ENCODE measurements around the gene ADARB2.

Gene ADARB2

DNA sequence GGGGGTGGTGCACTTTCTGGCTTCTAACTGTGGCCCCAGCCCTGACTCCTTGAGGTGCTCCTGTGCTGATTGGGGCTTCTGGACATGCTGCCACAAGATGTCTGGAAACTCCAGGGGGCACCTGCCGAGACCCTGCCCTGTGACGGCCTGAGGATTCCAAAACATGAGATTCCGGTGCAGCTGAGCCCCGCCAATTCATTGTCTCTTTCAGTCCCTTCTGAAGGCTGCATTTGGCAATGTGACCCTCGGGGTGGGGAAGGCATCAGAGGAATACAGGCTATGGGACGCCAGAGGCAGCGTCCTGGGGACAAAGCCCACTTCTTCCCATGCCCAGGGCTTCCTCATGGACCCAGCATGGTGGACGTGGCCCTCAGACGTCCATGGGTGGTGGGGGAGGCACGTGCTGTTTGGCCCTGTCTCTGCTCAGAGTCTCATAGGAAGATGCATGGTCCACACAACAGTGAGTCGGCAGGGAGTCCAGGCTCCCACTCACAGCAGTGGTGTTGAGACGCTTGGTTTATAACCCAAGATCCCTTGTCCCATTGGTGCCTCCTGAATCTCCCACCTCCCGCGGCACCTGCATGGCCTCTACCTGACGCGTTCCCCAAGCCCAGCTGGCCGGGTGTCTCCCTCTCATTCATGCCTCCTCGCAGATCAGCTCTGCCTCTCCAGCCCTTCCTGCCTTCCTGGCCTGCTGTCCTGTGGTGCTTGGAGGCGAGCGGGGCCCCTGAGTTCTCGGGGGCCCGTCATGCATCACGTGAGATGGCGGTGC, 551.2 kb downstream of the ADARB2 start:
- no peak for TF ChIP-seq POU2F2 (IDR thresholded peaks at IDR 0.05; ENCODE audit: low read depth, low read length)
- FAIRE-seq (no peak), DNase-seq (ENCODE audit: insufficient read length, low spot score) (no peak)

GRCh38 chr10:1184541-1185430, 552.5 kb downstream of the ADARB2 start:
- TF ChIP-seq PAX5 (IDR thresholded peaks at IDR 0.05; ENCODE audit: insufficient read depth, low read length, severe bottlenecking) = no peak
- no peak for TF ChIP-seq POLR2A (IDR thresholded peaks at IDR 0.05; ENCODE audit: low read depth, low read length)
- no peak for TF ChIP-seq POLR2AphosphoS5 (IDR thresholded peaks at IDR 0.05; ENCODE audit: low read depth, low read length)
- no peak for TF ChIP-seq POU2F2 (IDR thresholded peaks at IDR 0.05; ENCODE audit: low read depth, low read length)
- no peak for TF ChIP-seq SPI1 (IDR thresholded peaks at IDR 0.05; ENCODE audit: low read depth, low read length)
- TF ChIP-seq TAF1 (IDR thresholded peaks at IDR 0.05; ENCODE audit: low read depth, low read length) = no peak
- FAIRE-seq (no peak), DNase-seq (ENCODE audit: insufficient read length, low spot score) (no peak)

DNA sequence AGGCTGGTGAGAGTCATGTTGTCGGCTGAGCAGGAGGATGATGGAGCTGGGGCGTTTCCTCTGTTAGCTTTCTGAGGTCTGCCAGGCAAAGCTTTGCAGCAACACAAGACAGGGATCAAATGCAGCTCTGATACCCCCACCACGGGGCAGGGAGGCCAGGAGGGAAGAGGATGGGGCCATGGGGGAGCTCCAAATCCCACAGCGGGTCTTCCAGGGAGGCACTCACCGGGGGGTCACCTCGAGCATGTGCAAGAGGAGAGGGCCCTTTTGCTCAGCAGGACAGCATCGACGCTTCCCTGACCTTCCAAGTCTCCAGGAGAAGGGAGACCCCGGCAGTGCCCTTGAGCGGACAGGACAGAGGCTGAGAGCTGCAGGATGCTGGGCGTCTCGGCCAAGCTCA, 553.6 kb downstream of the ADARB2 start:
- FAIRE-seq (no peak), DNase-seq (ENCODE audit: insufficient read length, low spot score) (no peak)
- TF ChIP-seq PAX5 (IDR thresholded peaks at IDR 0.05; ENCODE audit: insufficient read depth, low read length, severe bottlenecking) (no peak), TAF1 (IDR thresholded peaks at IDR 0.05; ENCODE audit: low read depth, low read length) (no peak), SPI1 (IDR thresholded peaks at IDR 0.05; ENCODE audit: low read depth, low read length) (no peak), POLR2AphosphoS5 (IDR thresholded peaks at IDR 0.05; ENCODE audit: low read depth, low read length) (no peak), POLR2A (IDR thresholded peaks at IDR 0.05; ENCODE audit: low read depth, low read length) (no peak), POU2F2 (IDR thresholded peaks at IDR 0.05; ENCODE audit: low read depth, low read length) (no peak)

- FAIRE-seq (no peak), DNase-seq (ENCODE audit: insufficient read length, low spot score) (no peak)
- TF ChIP-seq PAX5 (IDR thresholded peaks at IDR 0.05; ENCODE audit: insufficient read depth, low read length, severe bottlenecking) (no peak), POLR2A (IDR thresholded peaks at IDR 0.05; ENCODE audit: low read depth, low read length) (no peak), TAF1 (IDR thresholded peaks at IDR 0.05; ENCODE audit: low read depth, low read length) (no peak), POU2F2 (IDR thresholded peaks at IDR 0.05; ENCODE audit: low read depth, low read length) (no peak), POLR2AphosphoS5 (IDR thresholded peaks at IDR 0.05; ENCODE audit: low read depth, low read length) (no peak), SPI1 (IDR thresholded peaks at IDR 0.05; ENCODE audit: low read depth, low read length) (no peak)
Measured at GRCh38 chr10:1183033-1183396, 554.3 kb downstream of the ADARB2 start.

DNA sequence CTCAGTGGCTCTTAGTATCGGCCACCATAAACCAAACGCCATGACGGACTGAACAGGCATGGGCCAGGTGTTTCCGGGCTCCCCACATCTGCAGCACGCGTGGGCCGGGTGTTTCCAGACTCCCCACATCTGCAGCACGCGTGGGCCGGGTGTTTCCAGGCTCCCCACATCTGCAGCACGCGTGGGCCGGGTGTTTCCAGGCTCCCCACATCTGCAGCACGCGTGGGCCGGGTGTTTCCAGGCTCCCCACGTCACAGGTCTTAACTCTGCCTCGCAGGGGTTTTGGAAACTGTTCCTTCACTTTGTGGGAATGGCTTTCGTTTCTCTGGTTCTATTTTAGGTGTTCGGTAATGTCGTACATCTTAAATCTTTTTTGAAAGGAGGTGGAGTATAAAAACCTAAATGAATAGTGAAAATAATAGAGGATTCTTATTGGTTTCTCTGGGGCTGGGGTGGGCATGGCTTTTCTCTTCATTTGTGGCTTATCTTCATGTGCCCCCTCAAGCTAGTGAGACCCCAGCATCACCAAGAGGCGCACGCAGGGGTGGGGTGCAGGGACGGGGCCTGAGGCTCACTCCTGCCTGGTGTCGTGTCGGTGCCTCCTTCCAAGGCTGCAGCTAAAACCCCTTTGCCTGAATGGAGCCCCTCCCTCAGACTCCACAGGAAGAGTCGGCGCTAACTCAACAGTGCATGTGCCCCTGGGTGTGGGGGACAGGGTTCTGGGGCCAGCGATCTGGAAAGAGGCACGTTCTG, 554.9 kb downstream of the ADARB2 start:
- TF ChIP-seq POLR2A (IDR thresholded peaks at IDR 0.05; ENCODE audit: low read depth, low read length) (no peak), TAF1 (IDR thresholded peaks at IDR 0.05; ENCODE audit: low read depth, low read length) (no peak), SPI1 (IDR thresholded peaks at IDR 0.05; ENCODE audit: low read depth, low read length) (no peak), PAX5 (IDR thresholded peaks at IDR 0.05; ENCODE audit: insufficient read depth, low read length, severe bottlenecking) (no peak), POLR2AphosphoS5 (IDR thresholded peaks at IDR 0.05; ENCODE audit: low read depth, low read length) (no peak), POU2F2 (IDR thresholded peaks at IDR 0.05; ENCODE audit: low read depth, low read length) (no peak)
- DNase-seq (ENCODE audit: insufficient read length, low spot score) = no peak
- no peak for FAIRE-seq

DNA sequence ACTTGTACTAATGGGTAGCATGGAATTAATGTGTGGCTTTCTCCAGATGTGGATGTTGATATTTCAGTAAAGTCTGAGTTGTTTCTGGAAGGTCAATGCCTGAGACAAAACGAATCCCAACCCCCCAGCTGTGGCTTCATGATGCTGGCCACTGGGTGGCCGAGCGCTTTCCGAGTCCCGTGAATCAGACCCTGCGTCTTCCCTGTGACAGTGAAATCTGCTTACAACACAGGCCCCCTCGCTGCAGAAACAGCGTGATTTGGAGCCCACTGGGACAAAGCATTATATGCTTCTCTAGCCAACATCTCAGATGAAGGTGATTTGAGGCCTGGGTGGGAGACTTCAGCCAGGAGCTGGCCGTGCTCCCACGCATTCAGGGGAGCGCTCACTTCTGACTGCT, 556.5 kb downstream of the ADARB2 start:
- FAIRE-seq = no peak
- DNase-seq (ENCODE audit: insufficient read length, low spot score) = no peak
- no peak for TF ChIP-seq POU2F2 (IDR thresholded peaks at IDR 0.05; ENCODE audit: low read depth, low read length)
- no peak for TF ChIP-seq POLR2AphosphoS5 (IDR thresholded peaks at IDR 0.05; ENCODE audit: low read depth, low read length)
- no peak for TF ChIP-seq POLR2A (IDR thresholded peaks at IDR 0.05; ENCODE audit: low read depth, low read length)
- no peak for TF ChIP-seq PAX5 (IDR thresholded peaks at IDR 0.05; ENCODE audit: insufficient read depth, low read length, severe bottlenecking)
- no peak for TF ChIP-seq TAF1 (IDR thresholded peaks at IDR 0.05; ENCODE audit: low read depth, low read length)
- no peak for TF ChIP-seq SPI1 (IDR thresholded peaks at IDR 0.05; ENCODE audit: low read depth, low read length)

DNA sequence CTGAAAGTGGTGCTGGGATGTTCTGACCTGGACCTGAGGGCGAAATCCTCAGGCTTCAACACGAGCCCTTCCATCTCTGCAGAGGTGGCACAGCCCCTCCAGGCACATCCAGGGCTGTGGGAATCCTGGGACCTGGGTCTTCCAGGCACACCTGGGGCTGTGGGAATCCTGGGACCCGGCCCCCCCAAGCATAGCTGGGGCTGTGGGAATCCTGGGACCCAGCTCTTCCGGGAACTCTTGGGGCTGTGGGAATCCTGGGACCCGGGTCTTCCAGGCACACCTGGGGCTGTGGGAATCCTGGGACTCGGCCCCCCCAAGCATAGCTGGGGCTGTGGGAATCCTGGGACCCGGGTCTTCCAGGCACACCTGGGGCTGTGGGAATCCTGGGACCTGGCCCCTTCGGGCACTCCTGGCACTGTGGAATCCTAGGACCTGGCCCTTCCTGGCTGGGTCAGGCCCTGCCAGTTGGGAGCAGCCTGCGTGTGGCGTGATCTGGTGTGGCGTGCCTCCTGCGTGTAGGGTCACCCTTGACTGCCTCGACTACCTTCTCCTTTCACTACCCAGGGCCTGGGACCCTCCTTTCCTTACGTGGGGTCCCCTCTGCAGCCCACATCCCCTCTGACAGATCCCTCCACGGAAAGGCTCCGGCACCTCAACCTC, 557.1 kb downstream of the ADARB2 start:
- no peak for TF ChIP-seq POLR2AphosphoS5 (IDR thresholded peaks at IDR 0.05; ENCODE audit: low read depth, low read length)
- no peak for TF ChIP-seq PAX5 (IDR thresholded peaks at IDR 0.05; ENCODE audit: insufficient read depth, low read length, severe bottlenecking)
- no peak for TF ChIP-seq TAF1 (IDR thresholded peaks at IDR 0.05; ENCODE audit: low read depth, low read length)
- no peak for TF ChIP-seq SPI1 (IDR thresholded peaks at IDR 0.05; ENCODE audit: low read depth, low read length)
- TF ChIP-seq POU2F2 (IDR thresholded peaks at IDR 0.05; ENCODE audit: low read depth, low read length) = no peak
- no peak for TF ChIP-seq POLR2A (IDR thresholded peaks at IDR 0.05; ENCODE audit: low read depth, low read length)
- no peak for DNase-seq (ENCODE audit: insufficient read length, low spot score)
- no peak for FAIRE-seq

- no peak for TF ChIP-seq POLR2AphosphoS5 (IDR thresholded peaks at IDR 0.05; ENCODE audit: low read depth, low read length)
- TF ChIP-seq PAX5 (IDR thresholded peaks at IDR 0.05; ENCODE audit: insufficient read depth, low read length, severe bottlenecking) = no peak
- TF ChIP-seq TAF1 (IDR thresholded peaks at IDR 0.05; ENCODE audit: low read depth, low read length) = no peak
- TF ChIP-seq POLR2A (IDR thresholded peaks at IDR 0.05; ENCODE audit: low read depth, low read length) = no peak
- no peak for TF ChIP-seq SPI1 (IDR thresholded peaks at IDR 0.05; ENCODE audit: low read depth, low read length)
- no peak for TF ChIP-seq POU2F2 (IDR thresholded peaks at IDR 0.05; ENCODE audit: low read depth, low read length)
- FAIRE-seq (no peak), DNase-seq (ENCODE audit: insufficient read length, low spot score) (no peak)
Measured at GRCh38 chr10:1179346-1180070, 557.8 kb downstream of the ADARB2 start.
